ENCODE results near the gene DLGAP1.
"Not testable (repeated sequence)": the region's sequence is repeated elsewhere in the genome, so short reads cannot be mapped to it uniquely, and the experiment has no call there.

Gene DLGAP1

DNA sequence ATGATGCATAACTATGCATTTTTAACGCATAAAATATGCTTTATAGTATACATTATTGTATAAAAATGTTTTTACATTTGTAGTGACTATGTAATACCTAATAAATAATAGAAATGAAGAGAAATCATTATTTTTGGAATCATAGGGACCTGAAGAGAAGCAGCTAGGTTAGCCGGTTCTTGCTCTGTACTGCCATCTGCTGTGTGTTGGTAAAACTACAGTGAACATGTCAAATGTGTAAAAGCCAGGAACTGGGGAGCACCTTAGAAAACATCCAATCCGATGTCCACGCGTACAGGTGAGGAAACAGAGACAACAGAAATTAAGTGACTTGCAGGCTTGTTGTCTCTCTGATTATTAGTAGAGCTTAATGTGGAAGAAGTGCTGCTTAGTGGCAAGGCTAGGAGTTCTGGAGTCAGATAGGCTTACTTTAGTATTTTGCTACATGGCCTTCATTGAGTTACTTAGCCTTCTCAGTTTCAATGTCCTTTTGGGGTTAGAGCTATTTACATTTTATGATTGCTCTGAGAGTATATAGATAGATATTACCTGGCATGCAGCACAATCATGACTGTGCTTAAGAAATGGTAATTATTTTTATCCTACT lies 386.5 kb downstream of the DLGAP1 start:
- DNase-seq, result no peak

DNA sequence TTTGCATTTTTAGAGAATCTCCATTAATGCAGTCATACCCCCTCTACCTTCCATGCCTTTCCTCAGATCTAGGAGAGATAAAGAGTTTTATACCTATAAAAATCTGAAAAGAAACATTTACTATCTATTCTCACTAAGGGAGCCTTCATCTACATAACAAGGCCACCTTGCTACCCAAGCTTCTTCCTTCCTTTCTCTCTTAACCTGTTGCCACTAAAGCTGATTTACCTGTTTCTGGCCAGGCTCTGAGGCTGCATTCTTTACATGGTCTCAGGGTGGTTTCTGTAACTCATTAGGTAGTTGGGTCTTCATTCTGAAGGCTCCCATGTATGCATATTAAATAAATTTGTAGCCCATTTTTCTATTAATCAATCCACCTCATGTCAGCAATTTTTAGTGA lies 391.6 kb downstream of the DLGAP1 start:
- no peak for DNase-seq

DNA sequence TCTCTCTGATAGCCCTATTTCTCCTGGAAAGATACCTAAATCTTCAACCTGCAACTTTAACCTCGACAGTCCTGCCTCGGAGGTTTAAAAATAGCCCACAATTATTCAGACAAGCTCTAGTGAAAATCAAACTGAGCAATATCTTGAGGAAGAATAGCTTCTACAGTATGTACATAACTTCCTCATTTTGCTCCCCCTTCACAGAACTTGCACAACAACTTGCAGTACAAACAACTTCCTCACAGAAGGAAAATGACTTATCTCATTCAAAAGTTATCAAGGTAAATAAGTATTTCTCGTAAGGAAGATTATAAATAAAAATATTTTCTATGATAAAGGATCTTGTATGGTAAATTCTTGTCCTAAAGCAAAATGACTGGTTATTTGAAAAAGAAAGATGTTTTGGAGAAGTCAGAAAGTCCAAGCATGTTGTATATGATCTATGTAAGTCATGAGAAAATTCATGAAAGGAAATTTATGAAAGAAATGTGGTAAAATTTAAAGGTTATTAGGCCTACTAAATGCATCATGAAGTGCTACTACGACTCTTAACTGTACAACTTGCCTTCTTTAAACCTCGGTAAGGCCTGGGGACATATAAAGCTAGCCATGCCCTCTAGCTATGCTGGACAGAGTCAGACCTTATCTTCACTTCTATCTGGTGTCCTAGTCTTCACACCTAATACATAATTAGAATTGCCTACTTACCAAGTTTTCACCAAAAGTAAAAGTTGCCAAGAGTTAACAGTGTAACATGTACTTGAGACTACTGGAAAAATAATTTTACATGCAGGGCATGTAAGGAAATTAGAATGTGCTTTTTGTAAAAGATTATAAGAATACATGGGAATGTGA lies 394.5 kb downstream of the DLGAP1 start:
- DNase-seq, result no peak

- DNase-seq, result no peak
Measured at GRCh38 chr18:4058179-4058578, 396.9 kb downstream of the DLGAP1 start.

DNA sequence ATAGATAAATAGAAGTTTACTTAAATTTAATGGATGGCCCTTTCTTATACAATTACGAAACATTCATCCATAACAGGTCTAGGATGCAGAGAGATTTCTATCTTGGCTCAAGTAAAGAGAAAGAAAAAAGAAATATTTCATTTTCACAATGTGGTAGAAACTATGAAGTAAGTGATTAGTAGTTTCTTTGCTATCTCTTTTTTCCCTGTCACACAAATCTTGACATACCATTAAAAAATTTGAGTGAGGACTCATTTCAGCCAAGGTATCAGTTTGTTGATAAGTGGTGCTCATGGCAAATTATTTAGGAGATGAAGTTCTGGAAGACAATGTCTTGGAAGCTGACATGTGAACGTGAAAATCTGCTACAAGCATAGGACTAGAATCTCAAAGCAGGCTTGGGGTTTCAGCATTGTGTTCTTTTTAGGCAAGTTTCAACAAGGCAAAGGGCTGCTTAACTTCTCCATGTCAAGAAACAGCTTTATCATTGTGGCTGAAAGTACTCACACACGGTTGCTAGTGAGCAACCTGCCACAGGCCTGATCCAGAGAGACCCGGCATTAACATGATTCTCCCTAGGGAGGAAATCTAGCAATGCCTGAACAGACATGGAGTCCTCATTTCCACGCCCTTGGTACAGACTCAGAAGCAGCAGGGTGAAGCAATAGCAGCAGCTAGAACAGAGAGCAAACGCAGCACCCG lies 414.6 kb downstream of the DLGAP1 start:
- DNase-seq, result no peak

DNA sequence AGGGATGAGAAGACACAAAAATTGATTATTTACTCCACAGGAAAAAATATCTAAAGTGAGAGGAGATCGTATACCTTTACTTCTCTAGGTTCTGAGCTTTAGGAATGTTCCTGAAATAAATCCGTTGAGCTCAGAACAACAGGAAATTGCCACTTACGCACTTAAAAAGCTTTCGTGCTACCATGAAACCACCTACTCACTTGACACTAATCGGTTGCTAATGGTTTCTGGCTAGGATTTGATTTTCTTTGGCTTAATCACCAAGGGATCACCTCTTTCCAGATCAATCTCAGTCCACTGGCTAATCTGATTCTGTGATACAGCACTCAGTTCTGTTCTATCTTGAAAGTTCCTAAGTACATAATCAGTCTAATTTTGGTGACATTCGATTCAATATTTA lies 419.6 kb downstream of the DLGAP1 start:
- DNase-seq, result peak; percentile 47

DNA sequence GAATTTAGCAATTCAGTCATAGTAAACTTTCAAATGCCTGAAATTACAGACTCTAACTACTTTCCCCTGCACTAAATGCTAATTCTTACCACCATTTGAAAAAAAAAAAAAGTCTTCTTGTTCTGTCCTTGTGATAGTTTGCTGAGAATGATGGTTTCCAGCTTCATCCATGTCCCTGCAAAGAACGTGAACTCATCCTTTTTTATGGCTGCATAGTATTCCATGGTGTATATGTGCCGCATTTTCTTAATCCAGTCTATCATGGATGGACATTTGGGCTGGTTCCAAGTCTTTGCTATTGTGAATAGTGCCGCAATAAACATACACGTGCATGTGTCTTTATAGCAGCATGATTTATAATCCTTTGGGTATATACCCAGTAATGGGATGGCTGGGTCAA lies 420.3 kb downstream of the DLGAP1 start:
- not testable (repeated sequence) for DNase-seq

- no peak for DNase-seq
Measured at GRCh38 chr18:4026542-4026941, 428.6 kb downstream of the DLGAP1 start.

DNA sequence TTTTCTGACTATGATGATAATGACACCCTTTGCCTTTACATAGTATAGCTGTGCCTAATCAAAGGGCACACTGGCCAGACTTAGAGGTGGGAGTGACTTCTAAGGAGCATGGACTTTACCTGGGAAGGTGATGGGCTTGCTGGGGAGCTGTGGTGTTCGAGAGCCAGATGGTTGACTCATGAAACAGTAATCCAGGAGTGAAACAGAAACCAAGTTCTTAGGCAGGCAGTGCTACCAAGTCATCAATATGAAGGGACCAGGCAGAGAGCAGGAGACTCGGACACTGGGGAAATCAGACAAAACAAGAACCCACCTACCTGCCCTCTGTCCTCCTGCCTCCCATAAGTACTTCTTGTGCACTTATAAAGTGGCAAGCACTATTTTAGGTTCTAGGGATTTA lies 430.4 kb downstream of the DLGAP1 start:
- no peak for DNase-seq

DNA sequence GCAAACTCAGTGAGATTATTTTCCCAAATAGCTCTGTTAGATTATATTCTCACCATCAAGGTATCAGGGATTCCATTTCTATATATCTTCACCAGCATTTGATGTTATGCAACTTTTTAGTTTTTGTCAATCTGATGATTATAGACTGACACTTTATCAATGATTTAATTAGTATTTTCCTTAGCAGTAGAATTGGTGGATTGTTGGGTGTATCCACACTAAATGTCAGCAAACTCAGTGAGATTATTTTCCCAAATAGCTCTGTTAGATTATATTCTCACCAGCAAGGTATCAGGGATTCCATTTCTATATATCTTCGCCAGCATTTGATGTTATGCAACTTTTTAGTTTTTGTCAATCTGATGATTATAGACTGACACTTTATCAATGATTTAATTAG lies 432.4 kb downstream of the DLGAP1 start:
- not testable (repeated sequence) for DNase-seq

DNA sequence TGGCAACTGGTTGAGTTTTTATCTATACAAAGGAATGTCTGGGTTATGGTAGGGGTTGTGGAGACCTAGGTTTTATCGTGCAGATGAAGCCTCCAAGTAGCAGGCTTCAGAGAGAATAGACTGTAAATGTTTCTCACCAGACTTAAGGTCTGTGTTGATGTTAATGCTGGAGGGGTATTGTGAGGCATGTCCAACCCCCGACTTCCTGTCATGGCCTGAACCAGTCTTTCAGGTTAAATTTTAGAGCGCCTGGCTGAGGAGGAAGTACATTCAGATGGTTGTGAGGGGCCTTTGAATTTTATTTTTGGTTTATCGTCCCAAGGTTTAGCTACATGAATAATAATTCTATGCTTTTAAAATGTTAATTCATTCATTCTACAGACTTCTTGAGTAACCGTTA lies 435.1 kb downstream of the DLGAP1 start:
- no peak for DNase-seq

DNA sequence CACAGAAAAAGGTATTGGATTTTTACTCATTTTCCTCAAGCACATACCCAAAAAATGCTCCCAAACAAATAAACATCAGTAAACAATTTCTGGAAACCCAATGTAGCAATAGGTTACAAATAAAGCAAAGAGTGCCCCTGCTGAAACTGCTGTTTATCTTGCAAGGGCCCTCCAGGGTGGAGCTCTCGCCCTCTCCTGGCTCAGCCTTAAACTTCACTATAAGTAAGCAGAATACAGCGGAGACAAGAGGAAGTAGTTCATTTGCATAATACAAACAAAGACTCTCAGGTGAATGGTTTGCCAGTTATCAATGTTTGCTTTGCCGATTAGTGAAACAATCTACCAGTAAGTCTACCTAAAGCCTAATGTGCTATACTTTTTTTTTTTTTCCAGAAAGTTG lies 437.6 kb downstream of the DLGAP1 start:
- DNase-seq, result no peak

DNA sequence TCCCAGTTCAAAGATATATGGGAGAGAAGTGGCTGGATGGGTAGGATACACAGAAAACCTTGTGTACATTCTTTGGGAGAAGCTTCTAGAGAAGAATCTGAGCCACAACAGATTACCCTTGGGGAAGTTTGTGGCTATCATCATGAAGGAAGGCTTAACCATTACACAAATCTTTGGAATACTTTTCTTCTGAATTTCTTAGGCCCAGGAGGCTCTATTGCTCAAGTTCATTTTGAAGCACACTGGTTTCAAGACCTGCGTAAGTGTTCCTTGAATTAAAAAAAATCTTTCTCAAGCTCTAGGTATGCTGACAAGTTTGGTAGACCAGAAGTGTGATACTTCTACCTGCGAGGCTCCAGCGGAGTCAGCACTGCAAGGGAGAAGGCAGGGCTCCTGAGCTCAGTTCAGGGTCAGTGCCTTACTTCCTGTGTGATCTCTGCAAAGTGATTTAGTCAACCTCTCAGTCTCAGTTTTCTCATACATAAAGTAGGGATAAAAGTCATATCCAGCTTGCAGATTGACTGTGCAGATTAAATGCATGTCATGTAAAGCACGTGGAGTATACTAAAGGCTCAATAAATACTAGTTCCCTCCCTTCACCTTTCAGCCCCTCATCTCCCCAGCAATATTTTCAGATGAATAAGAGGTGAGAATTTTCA lies 438.6 kb downstream of the DLGAP1 start:
- DNase-seq, result no peak

DNA sequence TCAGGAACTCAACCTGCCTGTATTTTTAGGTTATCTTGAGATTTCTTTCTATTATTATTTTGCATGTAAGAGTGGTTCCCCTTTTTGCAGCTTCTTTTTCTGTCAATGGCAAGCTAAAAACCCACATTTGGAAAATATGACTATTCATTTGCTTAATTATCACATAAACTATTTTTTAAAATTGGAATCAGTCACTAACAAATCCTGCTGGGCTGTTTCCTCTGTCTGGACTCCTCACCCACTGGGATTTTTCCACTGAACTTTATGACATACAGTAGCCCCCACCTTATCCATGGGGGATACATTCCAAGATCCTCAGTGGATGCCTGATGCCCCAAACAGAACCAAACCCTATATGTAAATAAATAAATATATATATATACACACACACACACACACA lies 447.3 kb downstream of the DLGAP1 start:
- DNase-seq, result no peak

DNA sequence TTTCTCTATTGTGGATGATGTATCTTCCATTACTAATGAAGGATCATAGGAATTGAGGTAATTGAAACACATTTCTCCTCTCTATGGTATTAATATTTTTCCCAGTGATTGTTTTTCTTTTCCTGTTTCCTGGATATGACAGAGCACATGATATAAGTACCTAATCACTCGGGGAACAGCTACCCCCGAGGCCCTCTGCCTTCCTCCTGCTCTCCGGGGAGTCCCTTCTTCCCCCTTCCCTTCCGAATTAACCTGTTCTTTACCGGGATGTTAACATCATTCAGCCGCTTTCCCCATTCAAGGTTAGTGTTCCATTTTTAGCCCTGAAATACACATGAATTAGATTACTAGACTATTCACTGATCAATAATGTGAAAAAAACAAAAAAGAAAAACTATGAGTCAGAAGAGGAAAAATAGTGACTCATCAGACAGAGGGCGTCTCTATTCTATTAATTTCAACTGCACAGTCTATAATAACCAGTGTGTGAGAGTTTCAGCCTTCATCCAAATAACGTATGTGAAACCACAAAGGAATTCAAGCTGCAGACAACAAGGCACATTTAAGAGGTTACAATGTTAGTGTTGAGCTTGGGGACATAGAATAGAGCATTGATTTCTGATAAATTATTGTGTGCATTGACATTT lies 450.8 kb downstream of the DLGAP1 start:
- DNase-seq, result no peak

- no peak for DNase-seq
Measured at GRCh38 chr18:3998698-3999333, 456.3 kb downstream of the DLGAP1 start.

DNA sequence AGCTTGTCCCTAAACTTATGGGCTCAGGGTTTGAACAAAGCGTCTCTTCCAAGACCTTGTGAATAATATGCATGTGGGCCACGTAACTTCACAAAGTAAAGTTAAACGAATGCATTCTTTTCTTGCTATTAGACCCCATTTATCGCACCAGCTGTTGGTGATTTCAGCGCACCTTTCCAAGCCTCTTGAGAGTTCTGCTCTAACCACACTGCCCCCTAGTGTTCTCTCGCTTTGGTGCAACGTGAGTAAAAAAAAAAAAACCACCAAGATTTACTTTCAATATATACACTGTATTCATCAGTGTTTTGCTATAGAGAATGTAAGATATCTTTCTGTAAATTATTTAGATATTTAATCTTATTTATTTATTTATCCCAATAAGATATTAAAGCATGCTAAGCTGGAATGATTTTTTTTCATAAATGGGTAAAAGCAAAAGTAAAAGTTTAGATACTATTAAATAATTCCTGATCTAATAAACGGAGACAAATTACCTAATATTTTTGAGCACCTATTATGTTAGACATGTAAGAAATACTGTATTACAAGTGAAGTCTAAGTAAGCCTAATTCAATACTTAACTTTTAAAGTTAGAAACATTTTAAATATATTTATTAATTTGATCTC lies 459.5 kb downstream of the DLGAP1 start:
- no peak for DNase-seq

DNA sequence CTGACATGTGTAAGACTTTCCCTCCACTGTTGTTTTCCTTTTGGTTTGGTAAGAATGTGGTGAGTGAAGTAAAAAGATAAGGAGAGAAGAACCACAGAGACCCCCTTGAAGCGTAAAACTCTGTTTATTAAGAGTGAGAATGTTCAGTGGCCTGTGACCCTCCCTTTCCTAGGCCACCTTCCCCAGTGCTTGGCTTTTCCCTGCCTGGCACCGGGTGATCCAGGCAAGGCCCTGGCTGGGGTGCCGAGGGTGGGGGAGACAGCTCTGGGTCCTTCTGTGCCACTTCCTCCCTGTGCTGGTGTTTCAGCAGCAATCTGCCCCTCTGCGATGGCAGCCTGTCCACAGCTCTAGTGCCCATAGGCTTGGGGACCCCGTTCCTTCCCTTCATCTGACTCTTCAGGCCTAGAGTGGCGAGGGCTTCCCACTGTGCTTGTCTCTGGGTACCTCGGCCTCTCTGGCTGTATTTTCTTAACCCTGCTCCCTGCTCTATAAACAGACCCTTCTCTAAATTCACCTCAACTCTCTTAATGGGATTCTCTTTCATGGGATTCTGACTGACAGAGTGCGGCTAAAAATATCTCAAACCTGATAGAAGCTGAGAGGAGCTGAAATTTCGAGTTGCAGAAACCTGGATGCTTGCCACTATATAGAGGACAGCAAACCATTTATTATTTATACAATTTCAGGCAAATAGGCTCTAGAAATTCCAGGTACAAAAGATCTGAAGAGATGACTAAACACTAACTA lies 461.0 kb downstream of the DLGAP1 start:
- DNase-seq, result no peak

- no peak for DNase-seq
Measured at GRCh38 chr18:3985664-3986063, 469.4 kb downstream of the DLGAP1 start.

DNA sequence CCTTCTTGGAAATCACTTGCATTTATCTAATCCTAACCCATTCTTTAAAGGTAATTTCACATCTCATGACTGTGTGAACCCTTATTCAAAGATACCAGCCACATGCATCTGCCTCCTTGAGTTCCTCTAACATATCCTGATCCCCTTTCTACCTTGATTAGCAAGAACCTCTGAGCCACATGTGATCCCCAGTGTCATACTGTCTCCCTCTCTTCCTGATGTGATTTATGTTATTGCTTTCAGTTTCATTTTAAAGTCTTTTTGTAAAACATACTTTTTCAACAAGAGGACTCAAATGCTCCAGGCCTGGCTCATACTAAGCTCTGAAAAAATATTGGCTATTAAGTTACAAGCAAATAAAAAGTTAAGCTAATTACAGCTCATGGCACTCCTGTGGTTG lies 470.1 kb downstream of the DLGAP1 start:
- no peak for DNase-seq

DNA sequence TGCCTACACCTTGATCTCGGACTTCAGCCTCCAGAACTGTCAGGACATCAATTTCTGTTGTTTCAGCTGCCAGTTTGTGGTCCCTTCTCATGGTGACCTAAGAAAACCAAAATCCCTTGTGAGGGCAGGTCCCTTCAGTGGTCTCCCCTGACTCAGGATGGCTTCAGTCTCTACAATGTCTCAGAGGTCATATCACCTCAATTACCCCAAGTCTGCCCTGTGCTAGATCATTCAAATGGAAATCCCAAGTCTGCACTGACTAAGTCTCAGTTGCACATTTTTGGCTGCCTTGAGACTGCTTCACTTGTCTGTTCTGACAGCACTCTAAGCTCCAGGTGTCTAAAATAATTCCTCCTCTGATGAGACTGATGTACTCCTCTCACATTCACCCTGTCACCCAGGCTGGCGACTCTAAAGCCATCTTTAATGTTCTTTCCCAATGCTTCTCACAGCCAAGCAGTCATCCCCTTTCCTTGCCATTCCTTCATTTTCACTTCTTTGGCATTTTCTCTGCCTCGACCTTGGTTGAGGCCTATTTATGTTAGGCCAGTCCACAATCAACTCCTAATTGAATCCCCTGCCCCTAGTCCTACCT lies 470.8 kb downstream of the DLGAP1 start:
- no peak for DNase-seq
